Rectal smooth muscle tissue (tissue), 1 donor: ENCODE data around the gene RECK.
"Not testable (repeated sequence)": the region's sequence is repeated elsewhere in the genome, so short reads cannot be mapped to it uniquely, and the experiment has no call there.

Experiments
- H3K27ac ChIP-seq: one replicate; pipeline ENCODE4 v1.7.0; 2013; ENCODE audit warnings: low read depth, low read length, inconsistent platforms
- H3K27me3 ChIP-seq: one replicate; pipeline ENCODE4 v1.7.0; 2013; ENCODE audit warnings: low read length; ENCODE audit not compliant: control insufficient read depth, insufficient read depth
- H3K36me3 ChIP-seq: one replicate; pipeline ENCODE4 v1.7.0; 2013; ENCODE audit warnings: low read length; ENCODE audit not compliant: control insufficient read depth, insufficient read depth
- H3K4me1 ChIP-seq: one replicate; pipeline ENCODE4 v1.7.0; 2013; ENCODE audit warnings: low read length; ENCODE audit not compliant: control insufficient read depth, insufficient read depth
- H3K4me3 ChIP-seq: one replicate; pipeline ENCODE4 v1.7.0; 2013; ENCODE audit warnings: low read length
- H3K9ac ChIP-seq: one replicate; pipeline ENCODE4 v1.7.0; 2013; ENCODE audit warnings: low read length

RECK gene

GRCh38 chr9:36051317-36051716, 14.6 kb downstream of the RECK start:
- H3K4me3 ChIP-seq, result no peak overlapping the region
- no peaks in the 10 kb centered on the region for H3K36me3 ChIP-seq
- H3K27me3 ChIP-seq, result no peaks in the 10 kb centered on the region
- no peaks in the 10 kb centered on the region for H3K4me1 ChIP-seq
- no peak overlapping the region for H3K27ac ChIP-seq
- H3K9ac ChIP-seq, result no peak overlapping the region

GRCh38 chr9:36053971-36054370, 17.3 kb downstream of the RECK start:
- Histone ChIP-seq H3K27ac (no peak overlapping the region), H3K9ac (no peak overlapping the region), H3K4me1 (no peaks in the 10 kb centered on the region), H3K36me3 (no peaks in the 10 kb centered on the region), H3K4me3 (no peak overlapping the region), H3K27me3 (no peaks in the 10 kb centered on the region)

GRCh38 chr9:36056896-36057295, 20.2 kb downstream of the RECK start:
- Histone ChIP-seq H3K36me3 (no peaks in the 10 kb centered on the region), H3K27me3 (no peaks in the 10 kb centered on the region), H3K4me1 (no peaks in the 10 kb centered on the region), H3K4me3 (no peak overlapping the region), H3K9ac (no peak overlapping the region), H3K27ac (no peak overlapping the region)

- Histone ChIP-seq H3K4me3 (no peak overlapping the region), H3K27ac (no peak overlapping the region), H3K36me3 (peaks cover 5% of the 10 kb centered on the region), H3K9ac (no peak overlapping the region), H3K27me3 (no peaks in the 10 kb centered on the region), H3K4me1 (no peaks in the 10 kb centered on the region)
Measured at GRCh38 chr9:36063804-36064447, 27.2 kb downstream of the RECK start.

- H3K27ac ChIP-seq, result no peak overlapping the region
- no peak overlapping the region for H3K4me3 ChIP-seq
- no peaks in the 10 kb centered on the region for H3K4me1 ChIP-seq
- H3K36me3 ChIP-seq, result peaks cover 5% of the 10 kb centered on the region
- H3K27me3 ChIP-seq, result no peaks in the 10 kb centered on the region
- H3K9ac ChIP-seq, result no peak overlapping the region
Measured at GRCh38 chr9:36064448-36065037, 27.8 kb downstream of the RECK start.

- peak overlapping the region; percentile 22 for H3K27ac ChIP-seq
- no peaks in the 10 kb centered on the region for H3K36me3 ChIP-seq
- no peaks in the 10 kb centered on the region for H3K27me3 ChIP-seq
- H3K9ac ChIP-seq, result no peak overlapping the region
- H3K4me3 ChIP-seq, result no peak overlapping the region
- H3K4me1 ChIP-seq, result peaks cover 12% of the 10 kb centered on the region
Measured at GRCh38 chr9:36074055-36074454, 37.3 kb downstream of the RECK start.

DNA sequence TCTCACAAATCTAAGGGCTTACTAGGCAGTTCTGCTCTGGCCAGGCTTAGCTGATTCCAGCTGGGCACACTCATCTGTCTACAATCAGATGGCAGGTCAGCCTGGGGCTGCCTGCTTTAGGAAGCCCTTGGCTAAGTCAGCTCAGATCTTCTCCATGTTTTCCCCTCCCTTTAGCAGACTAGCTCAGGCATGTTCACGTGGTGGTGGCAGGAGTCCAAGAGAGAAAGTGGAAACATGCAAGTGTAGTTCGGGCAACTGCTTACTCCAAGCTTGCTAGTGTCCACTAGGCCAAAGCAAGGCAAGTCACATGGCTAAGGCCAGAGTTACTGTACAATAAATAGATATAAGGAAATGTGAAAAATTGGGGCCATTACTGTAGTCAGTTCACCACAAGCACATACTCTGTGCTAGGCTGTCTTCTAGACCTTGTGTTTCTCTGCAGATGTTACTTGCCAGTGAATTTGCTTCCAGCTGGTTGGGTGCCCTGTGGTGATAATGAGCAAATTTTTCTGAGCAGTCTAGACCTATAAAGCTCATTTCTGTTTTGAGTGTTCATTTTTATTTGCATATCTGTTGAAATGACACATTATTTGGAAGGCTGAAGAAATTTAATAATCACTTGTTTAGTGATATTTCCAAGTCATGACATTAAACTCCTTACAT, 38.3 kb downstream of the RECK start:
- no peaks in the 10 kb centered on the region for H3K36me3 ChIP-seq
- H3K27ac ChIP-seq, result peak overlapping the region; percentile 18
- H3K4me3 ChIP-seq, result no peak overlapping the region
- peaks cover 12% of the 10 kb centered on the region for H3K4me1 ChIP-seq
- H3K9ac ChIP-seq, result no peak overlapping the region
- H3K27me3 ChIP-seq, result no peaks in the 10 kb centered on the region

DNA sequence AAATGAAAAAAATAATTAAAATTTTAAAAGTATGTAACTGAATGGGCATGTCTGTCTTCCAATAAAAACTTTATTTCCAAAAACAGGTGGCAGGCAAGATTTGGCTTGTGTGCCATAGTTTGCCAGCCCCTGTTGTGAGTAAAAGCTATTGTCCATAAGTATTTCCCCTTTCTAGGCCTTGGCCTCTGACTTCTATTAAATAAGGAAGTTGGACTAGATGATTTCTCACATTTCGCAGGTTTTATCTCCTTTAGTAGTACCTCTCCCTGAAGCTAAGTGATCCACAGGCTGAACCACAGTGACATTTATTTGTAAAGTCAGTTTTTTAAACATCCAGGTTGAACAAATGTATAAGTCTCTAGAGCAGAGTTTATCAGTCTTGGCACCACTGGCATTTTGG, 41.3 kb downstream of the RECK start:
- H3K27ac ChIP-seq, result no peak overlapping the region
- no peak overlapping the region for H3K9ac ChIP-seq
- peaks cover 12% of the 10 kb centered on the region for H3K4me1 ChIP-seq
- no peak overlapping the region for H3K4me3 ChIP-seq
- no peaks in the 10 kb centered on the region for H3K36me3 ChIP-seq
- no peaks in the 10 kb centered on the region for H3K27me3 ChIP-seq

- no peaks in the 10 kb centered on the region for H3K36me3 ChIP-seq
- H3K27ac ChIP-seq, result no peak overlapping the region
- H3K9ac ChIP-seq, result no peak overlapping the region
- H3K4me1 ChIP-seq, result no peaks in the 10 kb centered on the region
- no peak overlapping the region for H3K4me3 ChIP-seq
- no peaks in the 10 kb centered on the region for H3K27me3 ChIP-seq
Measured at GRCh38 chr9:36080519-36080918, 43.8 kb downstream of the RECK start.

- no peak overlapping the region for H3K9ac ChIP-seq
- no peak overlapping the region for H3K27ac ChIP-seq
- H3K36me3 ChIP-seq, result no peaks in the 10 kb centered on the region
- H3K27me3 ChIP-seq, result no peaks in the 10 kb centered on the region
- no peak overlapping the region for H3K4me3 ChIP-seq
- no peaks in the 10 kb centered on the region for H3K4me1 ChIP-seq
Measured at GRCh38 chr9:36082931-36083330, 46.2 kb downstream of the RECK start.

GRCh38 chr9:36086442-36086841, 49.7 kb downstream of the RECK start:
- Histone ChIP-seq H3K4me1 (peaks cover 2% of the 10 kb centered on the region), H3K9ac (no peak overlapping the region), H3K27me3 (no peaks in the 10 kb centered on the region), H3K27ac (no peak overlapping the region), H3K4me3 (no peak overlapping the region), H3K36me3 (no peaks in the 10 kb centered on the region)

- H3K27me3 ChIP-seq, H3K4me1 ChIP-seq, H3K4me3 ChIP-seq, H3K9ac ChIP-seq, H3K36me3 ChIP-seq, H3K27ac ChIP-seq: not testable (repeated sequence)
Measured at GRCh38 chr9:36087054-36087453, 50.3 kb downstream of the RECK start.

- Histone ChIP-seq H3K27me3 (no peaks in the 10 kb centered on the region), H3K4me3 (no peak overlapping the region), H3K4me1 (peaks cover 2% of the 10 kb centered on the region), H3K36me3 (no peaks in the 10 kb centered on the region), H3K9ac (no peak overlapping the region), H3K27ac (no peak overlapping the region)
Measured at GRCh38 chr9:36088020-36088419, 51.3 kb downstream of the RECK start.
